Caco-2 (cell line): ENCODE data around the gene GSTT2. TPM values are rescaled to one million over a fixed set of nuclear protein-coding genes. Genes with fewer than 3 reads are reported as not detected.
"Not testable (repeated sequence)": the region's sequence is repeated elsewhere in the genome, so short reads cannot be mapped to it uniquely, and the experiment has no call there.

ENCODE experiments used
- BruUV-seq: library from RNA; stranded (reverse); fragments of 400-500 nt; replicated peaks from 2 replicates; lab custom pipeline; 2021; lab: Mats Ljungman, UMichigan
- CTCF ChIA-PET: fragments of 300-600 bp; sonication (Branson Sonifier 250); formaldehyde crosslinking; loops from one replicate; lab custom pipeline; 2022; ENCODE audit warnings: antibody characterized with exemption; lab: Charles Lee
- POLR2A ChIA-PET: fragments of 300-600 bp; sonication (Branson Sonifier 250); formaldehyde crosslinking; loops from one replicate; lab custom pipeline; 2022; ENCODE audit warnings: antibody characterized with exemption; lab: Charles Lee
- DNase-seq, 2 experiments: peaks; one replicate each; pipeline versions ENCODE4 v3.0.0 to v3.0.0-alpha.2; 2020 to 2022
- H3K27me3 ChIP-seq: replicated peaks from 2 replicates; pipeline ENCODE4 v1.6.0; 2011; ENCODE audit warnings: low read length; ENCODE audit not compliant: control insufficient read depth, insufficient read depth
- H3K36me3 ChIP-seq: 2 replicates; pipeline ENCODE4 v1.5.1; 2011; ENCODE audit warnings: low read length; ENCODE audit not compliant: control insufficient read depth, insufficient read depth
- H3K4me1 ChIP-seq: fragments of 250-450 bp; sonication (Bioruptor Pico); 2 replicates; pipeline ENCODE4 v1.5.1; 2020; ENCODE audit warnings: mild to moderate bottlenecking
- H3K4me3 ChIP-seq: 2 replicates; pipeline ENCODE4 v1.5.1; 2011; ENCODE audit warnings: low read depth, mild to moderate bottlenecking, control low read depth, low read length
- H3K9me3 ChIP-seq: fragments of 250-450 bp; sonication (Bioruptor Pico); 2 replicates; pipeline ENCODE4 v1.5.1; 2020; ENCODE audit warnings: mild to moderate bottlenecking, moderate library complexity
- H3K27ac Mint-ChIP-seq: one replicate; pipeline ENCODE4 v1.8.0; 2022; ENCODE audit warnings: mixed read lengths; ENCODE audit not compliant: unreplicated experiment
- H3K27me3 Mint-ChIP-seq: one replicate; pipeline ENCODE4 v1.8.0; 2022; ENCODE audit warnings: mixed read lengths; ENCODE audit not compliant: insufficient read depth, unreplicated experiment
- H3K36me3 Mint-ChIP-seq: one replicate; pipeline ENCODE4 v1.8.0; 2022; ENCODE audit warnings: mild to moderate bottlenecking, mixed read lengths; ENCODE audit not compliant: insufficient read depth, unreplicated experiment
- H3K4me1 Mint-ChIP-seq: one replicate; pipeline ENCODE4 v1.8.0; 2022; ENCODE audit warnings: low read depth, mixed read lengths; ENCODE audit not compliant: unreplicated experiment
- H3K4me3 Mint-ChIP-seq: one replicate; pipeline ENCODE4 v1.8.0; 2022; ENCODE audit warnings: mild to moderate bottlenecking, moderate library complexity, mixed read lengths; ENCODE audit not compliant: unreplicated experiment
- H3K9me3 Mint-ChIP-seq: one replicate; pipeline ENCODE4 v1.8.0; 2022; ENCODE audit warnings: mixed read lengths; ENCODE audit not compliant: unreplicated experiment
- CTCF ChIP-seq, 2 experiments: fragments of 200-600 bp in 1 of 2; IDR thresholded peaks; 1 replicate in 1 of 2; 2 replicates in 1 of 2; pipeline versions ENCODE4 v1.5.1 to v1.8.0; 2011 to 2022; ENCODE audit warnings: antibody characterized with exemption in 1 of 2, control low read depth in 1 of 2, inconsistent platforms in 1 of 2, low read depth in 1 of 2, low read length in 1 of 2, mild to moderate bottlenecking in 1 of 2, moderate library complexity in 1 of 2; ENCODE audit not compliant: insufficient read depth in 1 of 2, severe bottlenecking in 1 of 2, unreplicated experiment in 1 of 2
- intact Hi-C: fragments of 100-400 bp; cut with micrococcal nuclease; formaldehyde crosslinking; loops from one replicate; pipeline ENCODE4 v1.10.0; 2022; ENCODE audit not compliant: unreplicated experiment
- total RNA-seq: library from RNA; stranded (reverse); gene quantifications from 2 replicates; pipeline ENCODE4 v1.2.3, GENCODE V29; 2022

Gene GSTT2
- total RNA-seq, 1 experiment from 2014 or later, result 0.82 TPM

GRCh38 chr22:23969071-23969470, 10.9 kb upstream of the GSTT2 start:
- H3K4me1 Mint-ChIP-seq, result peaks cover 9% of the 10 kb centered on the region
- ChIA-PET CTCF (no interaction called here), POLR2A (no interaction called here)
- H3K9me3 Mint-ChIP-seq, result no peaks in the 10 kb centered on the region
- no peaks in the 10 kb centered on the region for H3K27me3 Mint-ChIP-seq
- no peak overlapping the region for H3K4me3 Mint-ChIP-seq
- intact Hi-C loops, result no loop called here
- peaks cover 4% of the 10 kb centered on the region for H3K36me3 ChIP-seq
- TF ChIP-seq CTCF (IDR thresholded peaks at IDR 0.05; ENCODE audit: insufficient read depth in 1 of 2, low read depth in 1 of 2, low read length in 1 of 2, severe bottlenecking in 1 of 2, unreplicated experiment in 1 of 2), result no peak
- DNase-seq, result no peak
- no peaks in the 10 kb centered on the region for H3K4me1 ChIP-seq
- BruUV-seq, result no TSS peak
- H3K36me3 Mint-ChIP-seq, result peaks cover 29% of the 10 kb centered on the region
- no peaks in the 10 kb centered on the region for H3K9me3 ChIP-seq
- no peaks in the 10 kb centered on the region for H3K27me3 ChIP-seq
- no peak overlapping the region for H3K27ac Mint-ChIP-seq
- no peak overlapping the region for H3K4me3 ChIP-seq

GRCh38 chr22:23970201-23970641, 9.7 kb upstream of the GSTT2 start:
- Mint-ChIP-seq H3K4me1 (peaks cover 9% of the 10 kb centered on the region), H3K9me3 (no peaks in the 10 kb centered on the region), H3K4me3 (no peak overlapping the region), H3K27ac (peak overlapping the region; percentile 5), H3K36me3 (peaks cover 29% of the 10 kb centered on the region), H3K27me3 (no peaks in the 10 kb centered on the region)
- no peak for DNase-seq
- intact Hi-C loops, result no loop called here
- no TSS peak for BruUV-seq
- ChIA-PET POLR2A (no interaction called here), CTCF (no interaction called here)
- H3K4me3 ChIP-seq, result no peak overlapping the region
- no peaks in the 10 kb centered on the region for H3K9me3 ChIP-seq
- no peak for TF ChIP-seq CTCF (IDR thresholded peaks at IDR 0.05; ENCODE audit: insufficient read depth in 1 of 2, low read depth in 1 of 2, low read length in 1 of 2, severe bottlenecking in 1 of 2, unreplicated experiment in 1 of 2)
- H3K36me3 ChIP-seq, result peaks cover 4% of the 10 kb centered on the region
- no peaks in the 10 kb centered on the region for H3K4me1 ChIP-seq
- no peaks in the 10 kb centered on the region for H3K27me3 ChIP-seq

- H3K4me1 ChIP-seq, result no peaks in the 10 kb centered on the region
- no peaks in the 10 kb centered on the region for H3K27me3 ChIP-seq
- DNase-seq, result no peak
- Mint-ChIP-seq H3K27me3 (no peaks in the 10 kb centered on the region), H3K27ac (peak overlapping the region; percentile 5), H3K9me3 (no peaks in the 10 kb centered on the region), H3K4me3 (no peak overlapping the region), H3K4me1 (peaks cover 9% of the 10 kb centered on the region), H3K36me3 (peaks cover 29% of the 10 kb centered on the region)
- H3K9me3 ChIP-seq, result no peaks in the 10 kb centered on the region
- H3K4me3 ChIP-seq, result no peak overlapping the region
- ChIA-PET CTCF (no interaction called here), POLR2A (no interaction called here)
- no TSS peak for BruUV-seq
- TF ChIP-seq CTCF (IDR thresholded peaks at IDR 0.05; ENCODE audit: insufficient read depth in 1 of 2, low read depth in 1 of 2, low read length in 1 of 2, severe bottlenecking in 1 of 2, unreplicated experiment in 1 of 2), result no peak
- intact Hi-C loops, result no loop called here
- peaks cover 4% of the 10 kb centered on the region for H3K36me3 ChIP-seq
These were observed 9.0 kb upstream of the GSTT2 start for GRCh38 chr22:23970816-23971486.

GRCh38 chr22:23971927-23972326, 8.0 kb upstream of the GSTT2 start:
- POLR2A ChIA-PET, BruUV-seq, H3K4me1 Mint-ChIP-seq, H3K4me3 ChIP-seq, H3K36me3 ChIP-seq, H3K9me3 Mint-ChIP-seq, H3K9me3 ChIP-seq, H3K27me3 ChIP-seq, DNase-seq, H3K4me1 ChIP-seq, intact Hi-C loops, H3K27ac Mint-ChIP-seq, CTCF ChIA-PET, H3K4me3 Mint-ChIP-seq, H3K27me3 Mint-ChIP-seq: not testable (repeated sequence)
- H3K36me3 Mint-ChIP-seq, result peaks cover 29% of the 10 kb centered on the region

GRCh38 chr22:23974345-23974744, 5.6 kb upstream of the GSTT2 start, which contains the start of gene DDT:
Gene DDT (minus strand): TSS chr22:23974441. CDS start chr22:23974414, 27 bp downstream.
- H3K36me3 Mint-ChIP-seq, result peaks cover 24% of the 10 kb centered on the region

More at GRCh38 chr22:23974345-23974744, 5.6 kb upstream of the GSTT2 start, which contains the start of gene DDT:
- POLR2A ChIA-PET, H3K27ac Mint-ChIP-seq, H3K27me3 Mint-ChIP-seq, H3K4me3 Mint-ChIP-seq, H3K4me3 ChIP-seq, H3K36me3 ChIP-seq, H3K9me3 Mint-ChIP-seq, H3K4me1 ChIP-seq, DNase-seq, H3K9me3 ChIP-seq, intact Hi-C loops, H3K4me1 Mint-ChIP-seq, BruUV-seq, H3K27me3 ChIP-seq: not testable (repeated sequence)
- CTCF ChIA-PET, result interaction anchor here (0.6 kb wide), 1 partner anchor 36 kb away, joined by 3 read pairs; no protein-coding TSS in a partner anchor
